Astrocyte (in vitro differentiated cells and primary cell): Measurements from ENCODE around the gene SLC48A1.

Experiments used
- CTCF ChIP-seq: IDR thresholded peaks from 2 replicates; pipeline ENCODE4 v1.5.1; 2011; ENCODE audit warnings: low read depth, mild to moderate bottlenecking, inconsistent platforms, low read length, moderate library complexity; ENCODE audit not compliant: insufficient read depth
- EZH2 ChIP-seq: IDR thresholded peaks from 2 replicates; pipeline ENCODE4 v1.6.1; 2012; ENCODE audit warnings: mild to moderate bottlenecking, low read length, inconsistent platforms; ENCODE audit not compliant: insufficient read depth

- TF ChIP-seq CTCF (no peak), EZH2 (no peak)
Measured at GRCh38 chr12:47777741-47778558, 4.9 kb downstream of the SLC48A1 start.
